Thyroid gland (tissue), 4 donors: ENCODE results near the gene ADAMTS7. TPM values are rescaled to one million over a fixed set of nuclear protein-coding genes. Genes with fewer than 3 reads are reported as not detected.
A peak's percentile ranks its signal among the peaks of the same experiment; 100 is the strongest.

Source experiments
- DNase-seq, 2 donors: peaks; one replicate each; pipeline ENCODE4 v3.0.0-alpha.2; 2019
- H3K27ac ChIP-seq, 3 donors: fragments of 200-600 bp; sonication (generic); 1 replicate in 2 of 3; 2 replicates in 1 of 3; pipeline ENCODE4 v1.5.1; 2016 to 2019; ENCODE audit warnings: mild to moderate bottlenecking in 1 of 3, moderate library complexity in 1 of 3
- H3K27me3 ChIP-seq: fragments of 200-600 bp; sonication (generic); one replicate; pipeline ENCODE4 v1.5.1; 2019
- H3K36me3 ChIP-seq, 2 donors: fragments of 200-600 bp; sonication (generic); one replicate each; pipeline ENCODE4 v1.5.1; 2016 to 2019
- H3K4me1 ChIP-seq, 2 donors: fragments of 200-600 bp; sonication (generic); one replicate each; pipeline ENCODE4 v1.5.1; 2017 to 2019
- H3K4me3 ChIP-seq, 3 donors: fragments of 200-600 bp; sonication (generic); replicated peaks in 1 of 3; 1 replicate in 2 of 3; 2 replicates in 1 of 3; pipeline ENCODE4 v1.5.1; 2016; ENCODE audit warnings: mild to moderate bottlenecking in 1 of 3
- H3K9me3 ChIP-seq: fragments of 200-600 bp; sonication (generic); one replicate; pipeline ENCODE4 v1.5.1; 2017
- CTCF ChIP-seq, 6 experiments: fragments of 200-600 bp in 3 of 6; fragments of 450-650 bp in 3 of 6; sonication (generic) in 3 of 6; IDR thresholded peaks; one replicate each; pipeline ENCODE4 v1.5.1; 2016 to 2019; ENCODE audit warnings: antibody characterized with exemption in 6 of 6, mild to moderate bottlenecking in 2 of 6, inconsistent platforms in 1 of 6, moderate library complexity in 1 of 6
- POLR2A ChIP-seq, 2 donors: fragments of 450-650 bp; IDR thresholded peaks; one replicate each; pipeline ENCODE4 v1.6.1; 2017; ENCODE audit warnings: antibody characterized with exemption in 2 of 2, mild to moderate bottlenecking in 2 of 2, moderate library complexity in 1 of 2
- WGBS, 2 donors: methylation state at CpG; one replicate each; pipeline ENCODE4 v1.1.5; 2017; 5-methylcytosine and 5-hydroxymethylcytosine counted together
- intact Hi-C: fragments of 100-400 bp; cut with DNase I; formaldehyde crosslinking; loops from one replicate; pipeline ENCODE4 v1.15.1; 2023
- total RNA-seq, 4 donors: library from RNA; depleted of rRNA; stranded (reverse); fragments of >200 nt; gene quantifications; one replicate each; pipeline ENCODE4 v1.2.3, GENCODE V29; 2016

ADAMTS7 gene
- total RNA-seq, 4 donors from 2014 or later, result 0.68 to 2.5 (median 1.8) TPM

DNA sequence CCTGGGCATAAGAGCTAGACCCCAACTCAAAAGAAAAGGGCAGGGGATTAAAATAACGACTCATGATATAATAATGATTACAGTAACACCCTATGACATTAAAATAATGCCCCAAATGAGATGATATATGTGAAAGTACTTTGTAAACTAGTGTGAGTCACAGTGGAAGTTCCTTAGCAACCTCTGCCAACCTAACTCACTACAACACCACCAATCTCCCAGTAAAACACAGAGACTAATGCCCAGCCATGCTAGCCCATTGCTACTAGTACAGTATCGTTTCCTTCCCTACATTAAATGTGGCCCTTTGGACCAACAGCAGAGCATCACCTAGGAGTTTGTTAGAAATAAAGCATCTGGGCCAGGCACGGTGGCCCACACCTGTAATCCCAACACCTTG lies 11.2 kb upstream of the ADAMTS7 start:
- Histone ChIP-seq H3K27ac (no peak overlapping the region), H3K27me3 (no peaks in the 10 kb centered on the region), H3K36me3 (no peaks in the 10 kb centered on the region), H3K4me1 (no peaks in the 10 kb centered on the region), H3K4me3 (no peak overlapping the region), H3K9me3 (no peaks in the 10 kb centered on the region)
- no peak for TF ChIP-seq CTCF (IDR thresholded peaks at IDR 0.05)
- TF ChIP-seq POLR2A (IDR thresholded peaks at IDR 0.05), result no peak
- WGBS, 2 donors, result 60 to 65% methylated on average over 3 of the region's 3 CpGs
- intact Hi-C loops, result no loop called here
- DNase-seq, result no peak

- DNase-seq, result peak in 1 of 2 donors; percentile 11
- no peaks in the 10 kb centered on the region for H3K27me3 ChIP-seq
- no peak for TF ChIP-seq CTCF (IDR thresholded peaks at IDR 0.05)
- TF ChIP-seq POLR2A (IDR thresholded peaks at IDR 0.05), result no peak
- H3K27ac ChIP-seq, result peak overlapping the region in 2 of 3 donors; percentile 15 to 58
- no peaks in the 10 kb centered on the region for H3K36me3 ChIP-seq
- intact Hi-C loops, result no loop called here
- H3K9me3 ChIP-seq, result no peaks in the 10 kb centered on the region
- H3K4me1 ChIP-seq, result peaks cover 7 to 19% of the 10 kb centered on the region in 2 donors
- WGBS, 2 donors, result 44 to 70% methylated on average over 5 to 14 of the region's 24 CpGs
- H3K4me3 ChIP-seq, result peak overlapping the region in 2 of 3 donors; percentile 23 to 62
Observed at GRCh38 chr15:78811825-78812183, 540 bp upstream of the ADAMTS7 start.

- Histone ChIP-seq H3K4me3 (peak overlapping the region in 2 of 3 donors; percentile 17 to 62), H3K9me3 (no peaks in the 10 kb centered on the region), H3K4me1 (peaks cover 7 to 19% of the 10 kb centered on the region in 2 donors), H3K36me3 (no peaks in the 10 kb centered on the region), H3K27ac (peak overlapping the region in 2 of 3 donors; percentile 13 to 35), H3K27me3 (no peaks in the 10 kb centered on the region)
- TF ChIP-seq POLR2A (IDR thresholded peaks at IDR 0.05) (no peak), CTCF (IDR thresholded peaks at IDR 0.05) (no peak)
- DNase-seq, result peak; percentile 46 to 55
- intact Hi-C loops, result no loop called here
- 0 to 2% methylated on average over 17 to 36 of the region's 76 CpGs for WGBS, 2 donors
Observed at GRCh38 chr15:78810362-78811123, 721 bp downstream of the ADAMTS7 start.

GRCh38 chr15:78810003-78810361 lies 1.3 kb downstream of the ADAMTS7 start:
- WGBS, 2 donors, result 25 to 33% methylated on average over 11 of the region's 11 CpGs

More at GRCh38 chr15:78810003-78810361, 1.3 kb downstream of the ADAMTS7 start:
- no peak for TF ChIP-seq POLR2A (IDR thresholded peaks at IDR 0.05)
- no peak for TF ChIP-seq CTCF (IDR thresholded peaks at IDR 0.05)
- H3K9me3 ChIP-seq, result no peaks in the 10 kb centered on the region
- peak overlapping the region in 1 of 3 donors; percentile 62 for H3K4me3 ChIP-seq
- no peaks in the 10 kb centered on the region for H3K27me3 ChIP-seq
- H3K36me3 ChIP-seq, result no peaks in the 10 kb centered on the region
- peaks cover 7 to 19% of the 10 kb centered on the region in 2 donors for H3K4me1 ChIP-seq
- intact Hi-C loops, result no loop called here
- H3K27ac ChIP-seq, result no peak overlapping the region
- DNase-seq, result no peak
